HL-60 (cell line): ENCODE measurements around the gene MED7.

Source experiments
- POLR2AphosphoS5 ChIP-seq: IDR thresholded peaks from 2 replicates; pipeline ENCODE4 v1.6.1; 2012; ENCODE audit warnings: low read depth
- TF ChIP-seq, protein P1 (sequence below): IDR thresholded peaks from one replicate; pipeline ENCODE4 v1.5.1; 2011; ENCODE audit warnings: low read length, control low read depth, inconsistent platforms; ENCODE audit not compliant: insufficient read depth
- TF ChIP-seq, protein P2 (sequence below): IDR thresholded peaks from 2 replicates; pipeline ENCODE4 v1.6.1; 2012; ENCODE audit warnings: low read depth; ENCODE audit not compliant: insufficient replicate concordance

DNA sequence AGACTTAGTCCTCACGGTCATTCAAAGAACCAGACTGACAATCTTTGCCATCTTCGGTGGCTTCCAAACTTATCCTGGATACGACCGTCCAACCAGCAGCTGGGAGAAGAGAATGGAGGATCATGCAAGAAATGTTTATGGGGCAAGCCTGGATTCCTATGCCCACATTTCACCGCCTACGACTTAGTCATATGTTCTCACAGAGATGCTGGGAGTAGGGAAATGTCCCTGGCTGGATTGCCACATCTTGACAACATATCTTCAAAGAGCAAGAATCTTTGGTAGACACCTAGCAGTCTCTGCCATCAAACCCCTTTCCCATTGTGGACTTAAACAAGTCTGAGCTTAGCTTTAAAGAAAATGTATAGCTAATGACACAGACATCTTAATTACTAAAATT is 5.0 kb downstream of the MED7 start:
- TF ChIP-seq, protein P1, sequence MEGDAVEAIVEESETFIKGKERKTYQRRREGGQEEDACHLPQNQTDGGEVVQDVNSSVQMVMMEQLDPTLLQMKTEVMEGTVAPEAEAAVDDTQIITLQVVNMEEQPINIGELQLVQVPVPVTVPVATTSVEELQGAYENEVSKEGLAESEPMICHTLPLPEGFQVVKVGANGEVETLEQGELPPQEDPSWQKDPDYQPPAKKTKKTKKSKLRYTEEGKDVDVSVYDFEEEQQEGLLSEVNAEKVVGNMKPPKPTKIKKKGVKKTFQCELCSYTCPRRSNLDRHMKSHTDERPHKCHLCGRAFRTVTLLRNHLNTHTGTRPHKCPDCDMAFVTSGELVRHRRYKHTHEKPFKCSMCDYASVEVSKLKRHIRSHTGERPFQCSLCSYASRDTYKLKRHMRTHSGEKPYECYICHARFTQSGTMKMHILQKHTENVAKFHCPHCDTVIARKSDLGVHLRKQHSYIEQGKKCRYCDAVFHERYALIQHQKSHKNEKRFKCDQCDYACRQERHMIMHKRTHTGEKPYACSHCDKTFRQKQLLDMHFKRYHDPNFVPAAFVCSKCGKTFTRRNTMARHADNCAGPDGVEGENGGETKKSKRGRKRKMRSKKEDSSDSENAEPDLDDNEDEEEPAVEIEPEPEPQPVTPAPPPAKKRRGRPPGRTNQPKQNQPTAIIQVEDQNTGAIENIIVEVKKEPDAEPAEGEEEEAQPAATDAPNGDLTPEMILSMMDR: no peak
- TF ChIP-seq POLR2AphosphoS5: no peak
- TF ChIP-seq, protein P2, sequence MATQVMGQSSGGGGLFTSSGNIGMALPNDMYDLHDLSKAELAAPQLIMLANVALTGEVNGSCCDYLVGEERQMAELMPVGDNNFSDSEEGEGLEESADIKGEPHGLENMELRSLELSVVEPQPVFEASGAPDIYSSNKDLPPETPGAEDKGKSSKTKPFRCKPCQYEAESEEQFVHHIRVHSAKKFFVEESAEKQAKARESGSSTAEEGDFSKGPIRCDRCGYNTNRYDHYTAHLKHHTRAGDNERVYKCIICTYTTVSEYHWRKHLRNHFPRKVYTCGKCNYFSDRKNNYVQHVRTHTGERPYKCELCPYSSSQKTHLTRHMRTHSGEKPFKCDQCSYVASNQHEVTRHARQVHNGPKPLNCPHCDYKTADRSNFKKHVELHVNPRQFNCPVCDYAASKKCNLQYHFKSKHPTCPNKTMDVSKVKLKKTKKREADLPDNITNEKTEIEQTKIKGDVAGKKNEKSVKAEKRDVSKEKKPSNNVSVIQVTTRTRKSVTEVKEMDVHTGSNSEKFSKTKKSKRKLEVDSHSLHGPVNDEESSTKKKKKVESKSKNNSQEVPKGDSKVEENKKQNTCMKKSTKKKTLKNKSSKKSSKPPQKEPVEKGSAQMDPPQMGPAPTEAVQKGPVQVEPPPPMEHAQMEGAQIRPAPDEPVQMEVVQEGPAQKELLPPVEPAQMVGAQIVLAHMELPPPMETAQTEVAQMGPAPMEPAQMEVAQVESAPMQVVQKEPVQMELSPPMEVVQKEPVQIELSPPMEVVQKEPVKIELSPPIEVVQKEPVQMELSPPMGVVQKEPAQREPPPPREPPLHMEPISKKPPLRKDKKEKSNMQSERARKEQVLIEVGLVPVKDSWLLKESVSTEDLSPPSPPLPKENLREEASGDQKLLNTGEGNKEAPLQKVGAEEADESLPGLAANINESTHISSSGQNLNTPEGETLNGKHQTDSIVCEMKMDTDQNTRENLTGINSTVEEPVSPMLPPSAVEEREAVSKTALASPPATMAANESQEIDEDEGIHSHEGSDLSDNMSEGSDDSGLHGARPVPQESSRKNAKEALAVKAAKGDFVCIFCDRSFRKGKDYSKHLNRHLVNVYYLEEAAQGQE: no peak
